WTC11 (cell line): ENCODE results near the gene SH3PXD2A. TPM values are rescaled to one million over a fixed set of nuclear protein-coding genes. Genes with fewer than 3 reads are reported as not detected.

Source experiments
- ATAC-seq: fragments of 200-7000 bp; cut with Tn5 transposase; 2 replicates; pipeline ENCODE4 v1.10.0; 2021; ENCODE audit warnings: mild to moderate bottlenecking, moderate library complexity
- CTCF ChIA-PET: fragments of 300-600 bp; sonication (Branson Sonifier 250); formaldehyde crosslinking; loops from one replicate; lab custom pipeline; 2021; ENCODE audit warnings: antibody characterized with exemption; lab: Charles Lee
- POLR2A ChIA-PET: fragments of 350-600 bp; sonication (Branson Sonifier 250); formaldehyde crosslinking; loops from one replicate; lab custom pipeline; 2021; ENCODE audit warnings: antibody characterized with exemption; lab: Charles Lee
- DNase-seq: peaks from one replicate; pipeline ENCODE4 v3.0.0; 2021; ENCODE audit warnings: low spot score
- H3K27ac Mint-ChIP-seq: 2 replicates; pipeline ENCODE4 v1.8.0; 2021; ENCODE audit warnings: mixed read lengths
- H3K27me3 Mint-ChIP-seq: 2 replicates; pipeline ENCODE4 v1.8.0; 2021; ENCODE audit warnings: low read depth, mild to moderate bottlenecking, moderate library complexity, mixed read lengths
- H3K36me3 Mint-ChIP-seq: 2 replicates; pipeline ENCODE4 v1.8.0; 2021; ENCODE audit warnings: mixed read lengths
- H3K4me1 Mint-ChIP-seq: 2 replicates; pipeline ENCODE4 v1.8.0; 2022; ENCODE audit warnings: mixed read lengths
- H3K4me3 Mint-ChIP-seq: 2 replicates; pipeline ENCODE4 v1.8.0; 2021; ENCODE audit warnings: mild to moderate bottlenecking, moderate library complexity, mixed read lengths
- H3K9me3 Mint-ChIP-seq: 2 replicates; pipeline ENCODE4 v1.8.0; 2021; ENCODE audit warnings: mixed read lengths
- ATF3 ChIP-seq: sonication (generic); formaldehyde crosslinking; conservative IDR thresholded peaks from 2 replicates; pipeline ENCODE4 v1.8.1; 2022; ENCODE audit warnings: mild to moderate bottlenecking, missing genetic modification reagents
- CDX4 ChIP-seq: fragments of 250-450 bp; sonication (Bioruptor Pico); IDR thresholded peaks from 2 replicates; pipeline ENCODE4 v1.9.0; 2021; ENCODE audit warnings: moderate library complexity, mild to moderate bottlenecking, inconsistent platforms, borderline replicate concordance
- E2F5 ChIP-seq: sonication (generic); formaldehyde crosslinking; IDR thresholded peaks from 2 replicates; pipeline ENCODE4 v1.8.1; 2022; ENCODE audit warnings: mild to moderate bottlenecking, moderate library complexity, missing genetic modification reagents
- ESRRA ChIP-seq: sonication (generic); formaldehyde crosslinking; IDR thresholded peaks from 2 replicates; pipeline ENCODE4 v1.8.1; 2022; ENCODE audit warnings: mild to moderate bottlenecking, missing genetic modification reagents, borderline replicate concordance
- GABPB1 ChIP-seq: sonication (generic); formaldehyde crosslinking; IDR thresholded peaks from 2 replicates; pipeline ENCODE4 v1.8.1; 2023; ENCODE audit warnings: mild to moderate bottlenecking, missing genetic modification reagents
- GTF2I ChIP-seq: fragments of 250-450 bp; sonication (Bioruptor Pico); conservative IDR thresholded peaks from 2 replicates; pipeline ENCODE4 v1.4.0; 2021; ENCODE audit warnings: mild to moderate bottlenecking
- IRF2 ChIP-seq: sonication (generic); formaldehyde crosslinking; IDR thresholded peaks from 2 replicates; pipeline ENCODE4 v1.8.0; 2022; ENCODE audit warnings: low read depth, missing genetic modification reagents, borderline replicate concordance
- OVOL2 ChIP-seq: fragments of 250-450 bp; sonication (Bioruptor Pico); IDR thresholded peaks from 2 replicates; pipeline ENCODE4 v1.9.0; 2021; ENCODE audit warnings: mild to moderate bottlenecking, borderline replicate concordance
- PREB ChIP-seq: sonication (generic); formaldehyde crosslinking; IDR thresholded peaks from 2 replicates; pipeline ENCODE4 v1.8.1; 2022; ENCODE audit warnings: mild to moderate bottlenecking, missing genetic modification reagents, moderate library complexity, borderline replicate concordance
- PRRX2 ChIP-seq: fragments of 250-450 bp; sonication (Bioruptor Pico); IDR thresholded peaks from 2 replicates; pipeline ENCODE4 v1.8.0; 2021; ENCODE audit warnings: mild to moderate bottlenecking
- RORB ChIP-seq: fragments of 250-450 bp; sonication (Bioruptor Pico); IDR thresholded peaks from 2 replicates; pipeline ENCODE4 v1.9.0; 2021; ENCODE audit warnings: mild to moderate bottlenecking
- SOX15 ChIP-seq: fragments of 250-450 bp; sonication (Bioruptor Pico); IDR thresholded peaks from 2 replicates; pipeline ENCODE4 v1.9.0; 2021; ENCODE audit warnings: mild to moderate bottlenecking
- TCF7 ChIP-seq: sonication (generic); formaldehyde crosslinking; IDR thresholded peaks from 2 replicates; pipeline ENCODE4 v1.8.0; 2022; ENCODE audit warnings: mild to moderate bottlenecking, low read depth, missing genetic modification reagents, moderate library complexity
- TEAD4 ChIP-seq: sonication (generic); formaldehyde crosslinking; IDR thresholded peaks from 2 replicates; pipeline ENCODE4 v1.8.0; 2022; ENCODE audit warnings: mild to moderate bottlenecking, missing genetic modification reagents
- ZNF121 ChIP-seq: sonication (generic); formaldehyde crosslinking; IDR thresholded peaks from 2 replicates; pipeline ENCODE4 v1.8.0; 2023; ENCODE audit warnings: missing genetic modification reagents
- ZNF671 ChIP-seq: fragments of 250-450 bp; sonication (Bioruptor Pico); IDR thresholded peaks from 2 replicates; pipeline ENCODE4 v1.8.0; 2021; ENCODE audit warnings: mild to moderate bottlenecking
- total RNA-seq: library from RNA; stranded (reverse); gene quantifications from 3 replicates; pipeline ENCODE4 v1.2.3, GENCODE V29; 2021
- TF ChIP-seq, protein P1 (sequence below): sonication (generic); formaldehyde crosslinking; IDR thresholded peaks from 2 replicates; pipeline ENCODE4 v1.8.0; 2023; ENCODE audit warnings: missing genetic modification reagents, mild to moderate bottlenecking, borderline replicate concordance
- TF ChIP-seq, protein P2 (sequence below): fragments of 250-450 bp; sonication (Bioruptor Pico); IDR thresholded peaks from 2 replicates; pipeline ENCODE4 v1.9.0; 2021; ENCODE audit warnings: mild to moderate bottlenecking, borderline replicate concordance
- TF ChIP-seq, protein P3 (sequence below): fragments of 250-450 bp; sonication (Bioruptor Pico); conservative IDR thresholded peaks from 2 replicates; pipeline ENCODE4 v1.9.0; 2021; ENCODE audit warnings: mild to moderate bottlenecking

SH3PXD2A gene
- total RNA-seq, 1 experiment from 2014 or later: 15.7 TPM

DNA sequence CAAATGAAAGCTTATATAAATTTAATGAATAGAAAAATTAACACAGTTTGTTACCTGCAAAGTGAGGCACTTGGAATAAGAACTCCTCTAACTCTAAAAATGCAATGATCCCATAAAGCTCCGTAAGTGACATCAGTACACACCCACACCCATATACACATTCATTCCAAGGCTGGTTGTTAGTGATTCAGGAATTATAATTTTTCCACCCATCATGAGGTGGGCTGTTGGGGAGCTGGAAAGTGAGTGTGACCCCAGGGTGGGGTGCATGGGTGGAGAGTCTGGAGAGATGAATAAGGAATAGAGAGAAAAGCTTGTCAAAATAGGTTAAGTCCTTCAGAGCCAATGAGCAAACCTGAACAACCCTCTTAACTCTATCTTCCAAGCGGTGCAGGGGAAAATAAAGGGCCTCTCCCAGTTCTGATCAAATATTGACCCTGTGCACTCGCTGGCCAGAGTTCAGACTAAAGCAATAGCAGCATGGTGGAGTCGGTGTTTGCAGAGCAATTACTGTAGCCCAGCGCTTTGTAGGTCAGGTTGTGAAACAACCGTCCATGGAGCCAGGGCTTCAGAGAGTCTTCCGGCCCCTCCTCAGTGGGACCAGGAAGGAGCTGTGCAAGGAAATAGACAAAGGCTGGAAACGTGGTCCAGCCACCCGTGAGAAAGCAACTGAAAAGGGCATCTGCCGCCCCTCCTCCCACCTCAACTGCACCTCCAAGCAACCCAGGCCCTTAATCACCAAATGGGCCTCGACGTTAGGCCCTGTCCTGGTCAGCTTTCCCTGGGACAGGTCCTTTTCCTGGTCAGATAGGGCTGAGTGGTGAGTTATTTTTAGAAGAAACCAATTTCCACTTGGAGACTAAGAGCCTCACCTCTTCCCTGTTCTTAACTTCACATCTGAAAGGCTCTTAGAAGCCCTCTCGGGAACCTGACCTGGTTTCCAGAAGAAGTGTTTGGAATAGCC is 61.2 kb downstream of the SH3PXD2A start:
- H3K9me3 Mint-ChIP-seq: no peaks in the 10 kb centered on the region
- no peaks in the 10 kb centered on the region for H3K4me1 Mint-ChIP-seq
- no peaks in the 10 kb centered on the region; the same call in 1 of the 2 replicates for H3K27me3 Mint-ChIP-seq
- no peaks in the 10 kb centered on the region; the same call in 1 of the 2 replicates for H3K36me3 Mint-ChIP-seq
- DNase-seq (no peak), ATAC-seq (no peak)
- ChIA-PET CTCF (interaction anchor here (0.6 to 1.4 kb wide), 5 partner anchors 20 to 82 kb away, joined by 3 to 5 read pairs (median 3); partner anchors contain the start of gene SH3PXD2A), POLR2A (no interaction called here)
- no peak overlapping the region for H3K27ac Mint-ChIP-seq
- no peak overlapping the region for H3K4me3 Mint-ChIP-seq
- TF ChIP-seq, protein P1, sequence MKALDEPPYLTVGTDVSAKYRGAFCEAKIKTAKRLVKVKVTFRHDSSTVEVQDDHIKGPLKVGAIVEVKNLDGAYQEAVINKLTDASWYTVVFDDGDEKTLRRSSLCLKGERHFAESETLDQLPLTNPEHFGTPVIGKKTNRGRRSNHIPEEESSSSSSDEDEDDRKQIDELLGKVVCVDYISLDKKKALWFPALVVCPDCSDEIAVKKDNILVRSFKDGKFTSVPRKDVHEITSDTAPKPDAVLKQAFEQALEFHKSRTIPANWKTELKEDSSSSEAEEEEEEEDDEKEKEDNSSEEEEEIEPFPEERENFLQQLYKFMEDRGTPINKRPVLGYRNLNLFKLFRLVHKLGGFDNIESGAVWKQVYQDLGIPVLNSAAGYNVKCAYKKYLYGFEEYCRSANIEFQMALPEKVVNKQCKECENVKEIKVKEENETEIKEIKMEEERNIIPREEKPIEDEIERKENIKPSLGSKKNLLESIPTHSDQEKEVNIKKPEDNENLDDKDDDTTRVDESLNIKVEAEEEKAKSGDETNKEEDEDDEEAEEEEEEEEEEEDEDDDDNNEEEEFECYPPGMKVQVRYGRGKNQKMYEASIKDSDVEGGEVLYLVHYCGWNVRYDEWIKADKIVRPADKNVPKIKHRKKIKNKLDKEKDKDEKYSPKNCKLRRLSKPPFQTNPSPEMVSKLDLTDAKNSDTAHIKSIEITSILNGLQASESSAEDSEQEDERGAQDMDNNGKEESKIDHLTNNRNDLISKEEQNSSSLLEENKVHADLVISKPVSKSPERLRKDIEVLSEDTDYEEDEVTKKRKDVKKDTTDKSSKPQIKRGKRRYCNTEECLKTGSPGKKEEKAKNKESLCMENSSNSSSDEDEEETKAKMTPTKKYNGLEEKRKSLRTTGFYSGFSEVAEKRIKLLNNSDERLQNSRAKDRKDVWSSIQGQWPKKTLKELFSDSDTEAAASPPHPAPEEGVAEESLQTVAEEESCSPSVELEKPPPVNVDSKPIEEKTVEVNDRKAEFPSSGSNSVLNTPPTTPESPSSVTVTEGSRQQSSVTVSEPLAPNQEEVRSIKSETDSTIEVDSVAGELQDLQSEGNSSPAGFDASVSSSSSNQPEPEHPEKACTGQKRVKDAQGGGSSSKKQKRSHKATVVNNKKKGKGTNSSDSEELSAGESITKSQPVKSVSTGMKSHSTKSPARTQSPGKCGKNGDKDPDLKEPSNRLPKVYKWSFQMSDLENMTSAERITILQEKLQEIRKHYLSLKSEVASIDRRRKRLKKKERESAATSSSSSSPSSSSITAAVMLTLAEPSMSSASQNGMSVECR (CRISPR knock-in tag): no peak
- peak; percentile 90 for TF ChIP-seq GABPB1 (CRISPR knock-in tag)

GRCh38 chr10:103793429-103793828 is 61.9 kb downstream of the SH3PXD2A start:
- Mint-ChIP-seq H3K27ac (no peak overlapping the region), H3K4me3 (no peak overlapping the region), H3K27me3 (no peaks in the 10 kb centered on the region; the same call in 1 of the 2 replicates), H3K36me3 (no peaks in the 10 kb centered on the region; the same call in 1 of the 2 replicates), H3K9me3 (no peaks in the 10 kb centered on the region), H3K4me1 (no peaks in the 10 kb centered on the region)
- no peak for ATAC-seq
- ChIA-PET POLR2A (no interaction called here), CTCF (interaction anchor here (0.7 kb wide), 1 partner anchor 250 kb away, joined by 3 read pairs; no protein-coding TSS in a partner anchor)
- DNase-seq: no peak
- TF ChIP-seq IRF2: no peak
- TF ChIP-seq SOX15 (CRISPR knock-in tag): no peak
- no peak for TF ChIP-seq ATF3
- no peak for TF ChIP-seq CDX4 (CRISPR knock-in tag)
- TF ChIP-seq PRRX2: no peak
- no peak for TF ChIP-seq TEAD4 (CRISPR knock-in tag)
- TF ChIP-seq ESRRA (CRISPR knock-in tag): no peak
- no peak for TF ChIP-seq E2F5
- no peak for TF ChIP-seq RORB (CRISPR knock-in tag)
- no peak for TF ChIP-seq ZNF121
- TF ChIP-seq PREB (CRISPR knock-in tag): no peak
- TF ChIP-seq, protein P2, sequence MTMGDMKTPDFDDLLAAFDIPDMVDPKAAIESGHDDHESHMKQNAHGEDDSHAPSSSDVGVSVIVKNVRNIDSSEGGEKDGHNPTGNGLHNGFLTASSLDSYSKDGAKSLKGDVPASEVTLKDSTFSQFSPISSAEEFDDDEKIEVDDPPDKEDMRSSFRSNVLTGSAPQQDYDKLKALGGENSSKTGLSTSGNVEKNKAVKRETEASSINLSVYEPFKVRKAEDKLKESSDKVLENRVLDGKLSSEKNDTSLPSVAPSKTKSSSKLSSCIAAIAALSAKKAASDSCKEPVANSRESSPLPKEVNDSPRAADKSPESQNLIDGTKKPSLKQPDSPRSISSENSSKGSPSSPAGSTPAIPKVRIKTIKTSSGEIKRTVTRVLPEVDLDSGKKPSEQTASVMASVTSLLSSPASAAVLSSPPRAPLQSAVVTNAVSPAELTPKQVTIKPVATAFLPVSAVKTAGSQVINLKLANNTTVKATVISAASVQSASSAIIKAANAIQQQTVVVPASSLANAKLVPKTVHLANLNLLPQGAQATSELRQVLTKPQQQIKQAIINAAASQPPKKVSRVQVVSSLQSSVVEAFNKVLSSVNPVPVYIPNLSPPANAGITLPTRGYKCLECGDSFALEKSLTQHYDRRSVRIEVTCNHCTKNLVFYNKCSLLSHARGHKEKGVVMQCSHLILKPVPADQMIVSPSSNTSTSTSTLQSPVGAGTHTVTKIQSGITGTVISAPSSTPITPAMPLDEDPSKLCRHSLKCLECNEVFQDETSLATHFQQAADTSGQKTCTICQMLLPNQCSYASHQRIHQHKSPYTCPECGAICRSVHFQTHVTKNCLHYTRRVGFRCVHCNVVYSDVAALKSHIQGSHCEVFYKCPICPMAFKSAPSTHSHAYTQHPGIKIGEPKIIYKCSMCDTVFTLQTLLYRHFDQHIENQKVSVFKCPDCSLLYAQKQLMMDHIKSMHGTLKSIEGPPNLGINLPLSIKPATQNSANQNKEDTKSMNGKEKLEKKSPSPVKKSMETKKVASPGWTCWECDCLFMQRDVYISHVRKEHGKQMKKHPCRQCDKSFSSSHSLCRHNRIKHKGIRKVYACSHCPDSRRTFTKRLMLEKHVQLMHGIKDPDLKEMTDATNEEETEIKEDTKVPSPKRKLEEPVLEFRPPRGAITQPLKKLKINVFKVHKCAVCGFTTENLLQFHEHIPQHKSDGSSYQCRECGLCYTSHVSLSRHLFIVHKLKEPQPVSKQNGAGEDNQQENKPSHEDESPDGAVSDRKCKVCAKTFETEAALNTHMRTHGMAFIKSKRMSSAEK: no peak
- no peak for TF ChIP-seq TCF7 (CRISPR knock-in tag)
- no peak for TF ChIP-seq ZNF671 (CRISPR knock-in tag)
- TF ChIP-seq, protein P3, sequence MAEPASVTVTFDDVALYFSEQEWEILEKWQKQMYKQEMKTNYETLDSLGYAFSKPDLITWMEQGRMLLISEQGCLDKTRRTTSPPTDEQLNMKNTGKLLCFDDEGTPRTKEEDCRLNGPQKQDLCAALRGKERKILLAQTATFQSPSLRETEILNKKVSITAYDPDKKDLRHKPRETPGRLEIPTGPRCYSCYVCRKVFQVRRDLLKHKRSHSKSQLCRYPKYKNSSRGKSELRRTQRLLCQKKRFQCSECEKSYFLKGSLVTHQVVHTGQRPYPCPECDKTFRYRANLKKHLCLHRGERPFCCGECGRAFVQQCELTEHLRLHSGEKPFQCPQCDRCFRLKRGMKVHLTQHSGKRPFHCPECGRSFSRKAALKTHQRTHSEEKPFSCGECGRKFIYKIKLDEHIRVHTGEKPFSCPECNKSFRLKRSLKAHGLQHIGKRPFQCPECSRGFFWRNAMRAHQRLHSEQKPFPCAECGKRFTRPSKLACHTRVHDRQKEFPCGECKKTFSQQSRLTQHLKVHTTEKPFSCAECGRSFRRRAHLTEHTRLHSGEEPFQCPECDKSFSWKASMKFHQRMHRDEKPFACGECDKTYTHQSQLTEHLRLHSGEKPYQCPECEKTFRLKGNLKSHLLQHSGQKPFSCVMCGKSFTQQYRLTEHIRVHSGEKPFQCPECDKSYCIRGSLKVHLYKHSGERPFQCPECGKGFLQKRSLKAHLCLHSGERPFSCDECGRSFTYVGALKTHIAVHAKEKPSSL (CRISPR knock-in tag): no peak
- TF ChIP-seq GTF2I (CRISPR knock-in tag): no peak
- TF ChIP-seq OVOL2 (CRISPR knock-in tag): no peak
